ENCODE measurements around the gene EXOG.
"Not testable (repeated sequence)": the region's sequence is repeated elsewhere in the genome, so short reads cannot be mapped to it uniquely, and the experiment has no call there.

The EXOG gene

GRCh38 chr3:38563886-38564270 lies 67.7 kb downstream of the EXOG start:
- no peak for DNase-seq (ENCODE audit: low read depth)

- DNase-seq (ENCODE audit: low read depth): no peak
These were observed 68.6 kb downstream of the EXOG start for GRCh38 chr3:38564631-38565338.

GRCh38 chr3:38565339-38566214 lies 69.4 kb downstream of the EXOG start:
- no peak for DNase-seq (ENCODE audit: low read depth)

- DNase-seq (ENCODE audit: low read depth): no peak
These were observed 70.0 kb downstream of the EXOG start for GRCh38 chr3:38566215-38566528.

GRCh38 chr3:38566794-38567193 lies 70.7 kb downstream of the EXOG start:
- DNase-seq (ENCODE audit: low read depth): not testable (repeated sequence)

- no peak for DNase-seq (ENCODE audit: low read depth)
These were observed 71.4 kb downstream of the EXOG start for GRCh38 chr3:38567498-38567897.

GRCh38 chr3:38573111-38573510 lies 77.0 kb downstream of the EXOG start:
- no peak for DNase-seq (ENCODE audit: low read depth)

GRCh38 chr3:38573556-38573955 lies 77.4 kb downstream of the EXOG start:
- DNase-seq (ENCODE audit: low read depth): no peak

GRCh38 chr3:38574411-38575278 lies 78.5 kb downstream of the EXOG start:
- no peak for DNase-seq (ENCODE audit: low read depth)

GRCh38 chr3:38575279-38575843 lies 79.2 kb downstream of the EXOG start:
- no peak for DNase-seq (ENCODE audit: low read depth)

Data from stimulated activated CD8-positive, alpha-beta memory T cell treated with anti-CD3 and anti-CD28 coated beads, Interleukin-15, amount 100 ng/mL, for 1 hour (primary cell).